Stimulated activated CD4-positive, alpha-beta T cell treated with anti-CD3 and anti-CD28 coated beads, Interleukin-4, amount 100 ng/mL, for 4 hours (primary cell): Measurements from ENCODE around the gene RECK.
"Not testable (repeated sequence)": the region's sequence is repeated elsewhere in the genome, so short reads cannot be mapped to it uniquely, and the experiment has no call there.

ENCODE experiments used
- DNase-seq, 2 experiments: peaks; one replicate each; pipeline ENCODE4 v3.0.0-alpha.2; 2020

The RECK gene, protein sequence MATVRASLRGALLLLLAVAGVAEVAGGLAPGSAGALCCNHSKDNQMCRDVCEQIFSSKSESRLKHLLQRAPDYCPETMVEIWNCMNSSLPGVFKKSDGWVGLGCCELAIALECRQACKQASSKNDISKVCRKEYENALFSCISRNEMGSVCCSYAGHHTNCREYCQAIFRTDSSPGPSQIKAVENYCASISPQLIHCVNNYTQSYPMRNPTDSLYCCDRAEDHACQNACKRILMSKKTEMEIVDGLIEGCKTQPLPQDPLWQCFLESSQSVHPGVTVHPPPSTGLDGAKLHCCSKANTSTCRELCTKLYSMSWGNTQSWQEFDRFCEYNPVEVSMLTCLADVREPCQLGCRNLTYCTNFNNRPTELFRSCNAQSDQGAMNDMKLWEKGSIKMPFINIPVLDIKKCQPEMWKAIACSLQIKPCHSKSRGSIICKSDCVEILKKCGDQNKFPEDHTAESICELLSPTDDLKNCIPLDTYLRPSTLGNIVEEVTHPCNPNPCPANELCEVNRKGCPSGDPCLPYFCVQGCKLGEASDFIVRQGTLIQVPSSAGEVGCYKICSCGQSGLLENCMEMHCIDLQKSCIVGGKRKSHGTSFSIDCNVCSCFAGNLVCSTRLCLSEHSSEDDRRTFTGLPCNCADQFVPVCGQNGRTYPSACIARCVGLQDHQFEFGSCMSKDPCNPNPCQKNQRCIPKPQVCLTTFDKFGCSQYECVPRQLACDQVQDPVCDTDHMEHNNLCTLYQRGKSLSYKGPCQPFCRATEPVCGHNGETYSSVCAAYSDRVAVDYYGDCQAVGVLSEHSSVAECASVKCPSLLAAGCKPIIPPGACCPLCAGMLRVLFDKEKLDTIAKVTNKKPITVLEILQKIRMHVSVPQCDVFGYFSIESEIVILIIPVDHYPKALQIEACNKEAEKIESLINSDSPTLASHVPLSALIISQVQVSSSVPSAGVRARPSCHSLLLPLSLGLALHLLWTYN

DNA sequence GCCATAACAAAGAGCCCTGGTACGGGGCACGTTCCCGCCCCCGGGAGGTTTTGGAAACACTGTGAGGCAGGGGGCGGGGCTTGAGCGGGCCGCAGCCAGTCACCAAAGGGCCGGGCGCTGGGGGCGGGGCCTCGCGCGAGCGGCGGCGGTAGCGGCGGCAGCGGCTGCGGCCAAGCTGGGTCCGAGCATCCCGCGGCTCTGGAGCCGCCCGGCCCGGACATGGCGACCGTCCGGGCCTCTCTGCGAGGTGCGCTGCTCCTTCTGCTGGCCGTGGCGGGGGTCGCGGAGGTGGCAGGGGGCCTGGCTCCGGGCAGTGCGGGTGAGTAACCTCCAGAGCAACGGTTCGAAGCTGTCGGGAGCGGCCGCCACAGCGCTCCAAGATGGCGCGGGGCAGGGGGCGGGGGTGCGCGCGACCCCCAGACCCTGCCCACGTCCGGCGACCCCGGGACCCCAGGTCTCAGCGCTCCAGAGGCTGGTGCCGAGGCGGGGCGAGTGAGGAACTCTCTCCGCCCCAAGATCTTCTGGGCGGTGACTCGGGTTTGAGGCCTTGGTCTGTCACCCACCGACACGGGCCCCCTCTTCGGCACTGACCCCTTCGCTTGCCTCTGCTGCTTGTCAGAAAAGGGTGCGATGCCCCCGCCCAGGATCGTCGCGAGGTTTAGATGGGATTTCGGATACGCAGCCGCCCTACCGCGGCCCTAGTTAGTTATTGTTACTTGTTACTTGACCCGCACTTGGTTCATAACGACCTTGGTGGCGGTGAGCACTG is at the start of gene RECK:
Gene RECK, plus strand, starts transcription at position 134 of the 769 bp plus-strand sequence. Its CDS starts 86 bp downstream, at position 220.
- peak; percentile 83 to 92 for DNase-seq

DNA sequence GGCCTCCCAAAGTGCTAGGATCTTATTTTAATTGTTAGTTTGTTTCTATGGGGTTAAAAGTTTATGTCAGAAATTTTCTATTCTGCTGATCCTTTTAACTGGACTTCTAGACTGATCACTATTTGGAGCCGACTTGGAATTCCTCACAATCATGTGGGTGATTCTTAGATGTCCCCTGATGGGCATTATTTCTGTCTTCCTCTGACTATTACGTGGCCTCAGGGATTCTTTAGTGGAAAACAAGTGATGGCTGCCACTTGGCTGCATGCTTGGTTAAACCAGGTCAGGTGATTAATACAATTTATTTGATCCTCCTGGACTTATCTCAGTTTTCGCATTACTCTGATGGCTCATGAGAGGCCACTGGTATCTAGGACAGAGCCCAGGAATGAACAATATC is 46.6 kb upstream of the RECK start:
- no peak for DNase-seq

DNA sequence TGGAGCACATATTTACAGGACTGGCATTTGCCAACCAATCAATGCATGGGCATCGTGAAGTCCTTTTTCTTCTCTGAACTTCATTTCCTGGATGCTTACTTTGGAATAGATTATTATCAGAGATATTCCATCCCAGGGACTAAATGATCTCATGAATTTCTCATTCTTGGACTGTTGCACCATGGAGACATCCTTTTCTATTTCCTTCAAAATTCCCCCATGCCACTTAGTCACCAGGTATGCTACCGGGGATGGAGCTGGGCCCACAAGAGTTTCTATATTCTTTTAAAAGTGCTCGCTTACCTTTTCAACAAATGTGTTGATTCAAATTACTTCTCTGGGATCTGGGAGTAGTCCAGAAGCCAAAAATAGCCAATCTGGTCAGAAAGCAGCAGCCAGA is 43.6 kb upstream of the RECK start:
- DNase-seq, result not testable (repeated sequence)

DNA sequence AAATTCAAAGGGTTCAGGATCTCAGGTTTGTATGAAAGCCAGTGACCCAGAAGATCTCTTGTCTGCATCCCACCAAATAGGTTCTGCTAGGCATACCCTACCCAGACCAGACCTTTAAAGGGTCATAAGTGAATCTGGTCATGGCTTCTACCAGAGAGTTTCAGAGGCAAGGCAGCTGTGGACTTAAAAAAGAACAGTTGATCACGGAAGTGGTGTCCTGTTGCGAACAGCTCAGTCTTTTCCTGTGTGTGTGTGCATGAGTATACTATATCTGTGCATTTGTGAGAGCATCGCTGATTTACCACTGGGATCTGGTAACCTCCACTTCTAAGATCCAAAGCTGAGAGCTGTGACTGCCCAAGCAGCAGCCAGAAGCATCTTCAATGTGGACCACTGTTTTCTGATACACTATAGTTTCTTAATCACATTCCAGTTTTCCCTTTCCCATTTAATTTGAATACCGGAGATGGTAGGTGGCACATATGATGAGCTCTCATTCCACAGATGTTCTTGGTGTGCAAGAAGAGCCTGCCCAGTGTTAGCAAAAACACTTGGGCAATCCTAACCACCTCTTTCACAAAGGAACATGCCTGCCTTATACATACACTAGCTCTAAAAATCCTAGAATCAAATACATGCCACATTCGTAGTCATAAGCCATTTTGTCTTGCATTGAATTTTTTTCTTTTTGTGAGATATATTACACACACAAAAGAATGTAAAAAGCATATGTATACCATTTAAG is 42.6 kb upstream of the RECK start:
- DNase-seq, result no peak

- no peak for DNase-seq
These were observed 41.8 kb upstream of the RECK start for GRCh38 chr9:35994959-35995358.

- DNase-seq, result no peak
These were observed 40.2 kb upstream of the RECK start for GRCh38 chr9:35996358-35996970.

GRCh38 chr9:35997016-35997415 is 39.7 kb upstream of the RECK start:
- not testable (repeated sequence) for DNase-seq

- no peak for DNase-seq
These were observed 38.4 kb upstream of the RECK start for GRCh38 chr9:35998333-35998732.

DNA sequence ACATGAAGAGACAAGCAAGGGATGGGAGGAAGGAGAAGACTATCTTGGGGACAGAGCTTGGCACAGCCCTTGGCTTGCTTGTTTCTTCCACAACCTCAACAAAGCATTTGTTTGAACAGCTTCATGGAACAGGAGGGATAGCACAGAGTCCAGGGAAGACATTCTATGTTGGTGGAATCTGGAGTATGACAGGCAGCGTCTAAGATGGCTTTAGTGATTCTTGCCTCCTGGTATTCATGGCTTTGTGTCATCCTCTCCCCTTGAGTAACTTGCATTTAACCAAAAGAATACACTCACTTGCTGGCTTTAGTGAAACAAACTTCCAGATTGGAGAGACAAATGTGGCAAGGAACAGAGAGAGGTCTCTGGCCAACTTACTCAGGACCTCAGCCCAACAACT is 30.8 kb upstream of the RECK start:
- no peak for DNase-seq

DNA sequence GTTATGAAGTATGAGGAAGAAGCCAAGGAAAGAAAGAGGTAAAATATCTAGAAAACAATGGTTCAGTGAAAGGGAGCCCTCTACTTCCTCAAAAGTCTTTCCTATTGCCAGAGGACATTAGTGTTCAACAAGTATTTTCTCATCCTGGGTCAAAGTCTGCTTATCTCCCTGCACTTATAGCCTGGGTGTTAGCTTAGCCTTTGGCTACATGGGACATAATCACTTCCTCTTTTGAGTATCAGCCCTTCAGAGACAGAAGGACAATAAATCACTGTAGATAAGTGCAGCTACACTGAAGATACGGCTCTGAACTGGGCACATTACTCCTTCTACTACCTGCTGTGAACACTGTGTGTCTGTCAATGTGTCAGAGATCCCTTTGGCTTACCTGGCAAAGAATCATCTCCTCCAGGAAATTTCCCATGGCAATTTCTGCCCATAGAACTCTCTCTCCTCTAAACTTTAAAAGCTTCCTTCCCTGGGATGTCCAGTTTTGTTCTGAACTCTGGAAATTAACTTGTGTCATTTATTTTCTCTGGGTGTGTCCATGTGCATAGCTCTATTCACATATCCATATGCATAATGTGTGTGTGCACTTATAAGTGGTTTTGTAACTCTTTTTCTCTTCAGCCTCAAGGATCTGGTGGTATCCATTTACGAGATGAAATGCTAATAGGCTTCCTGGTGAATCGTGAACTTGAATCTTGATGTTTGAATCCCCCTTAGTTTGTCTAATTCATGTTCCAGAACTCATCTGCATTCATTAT is 30.0 kb upstream of the RECK start:
- DNase-seq, result no peak

DNA sequence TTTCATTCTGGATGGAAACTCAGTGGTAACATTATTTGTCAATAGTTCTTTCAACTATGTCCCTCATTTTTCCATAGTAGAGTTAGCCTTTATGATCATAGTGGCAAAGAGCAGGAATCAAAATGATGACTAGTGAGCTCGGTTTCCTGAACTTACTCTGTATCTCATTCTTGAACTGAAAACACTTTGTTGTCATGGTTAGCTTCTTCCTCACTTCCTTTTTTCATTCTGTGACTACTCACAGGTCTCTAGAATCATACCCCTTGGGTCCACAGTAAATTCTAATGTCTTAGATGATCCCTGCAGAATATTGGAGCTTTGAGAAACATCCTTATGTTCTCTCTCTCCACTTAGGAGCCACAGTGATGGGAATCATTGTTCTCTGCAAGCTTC is 29.4 kb upstream of the RECK start:
- DNase-seq, result no peak

- no peak for DNase-seq
These were observed 28.9 kb upstream of the RECK start for GRCh38 chr9:36007852-36008251.

DNA sequence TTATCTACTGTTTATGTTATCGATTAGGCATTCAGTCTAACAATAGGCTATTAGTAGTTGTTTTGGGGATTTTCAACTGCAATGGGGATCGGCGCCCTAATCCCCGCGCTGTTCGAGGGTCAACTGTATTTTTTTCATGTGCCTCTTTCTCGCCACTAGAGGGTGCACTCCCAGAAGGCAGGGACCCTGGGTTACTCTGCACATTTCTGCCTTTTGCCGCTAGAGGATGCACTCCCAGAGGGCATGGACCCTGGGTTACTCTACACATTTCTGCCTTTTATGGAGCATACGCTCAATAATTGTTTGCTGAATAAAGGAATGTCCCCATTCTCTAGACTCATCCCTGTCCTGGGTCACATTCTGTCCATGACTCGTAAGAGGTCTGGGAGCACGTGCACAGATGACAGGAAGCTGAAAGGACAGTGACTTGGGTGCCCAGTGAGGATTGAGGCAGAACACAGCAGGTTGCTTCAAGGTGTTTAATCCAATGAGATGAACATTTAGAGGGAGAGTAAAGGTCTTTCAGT is 27.9 kb upstream of the RECK start:
- peak; percentile 49 to 64 for DNase-seq

DNA sequence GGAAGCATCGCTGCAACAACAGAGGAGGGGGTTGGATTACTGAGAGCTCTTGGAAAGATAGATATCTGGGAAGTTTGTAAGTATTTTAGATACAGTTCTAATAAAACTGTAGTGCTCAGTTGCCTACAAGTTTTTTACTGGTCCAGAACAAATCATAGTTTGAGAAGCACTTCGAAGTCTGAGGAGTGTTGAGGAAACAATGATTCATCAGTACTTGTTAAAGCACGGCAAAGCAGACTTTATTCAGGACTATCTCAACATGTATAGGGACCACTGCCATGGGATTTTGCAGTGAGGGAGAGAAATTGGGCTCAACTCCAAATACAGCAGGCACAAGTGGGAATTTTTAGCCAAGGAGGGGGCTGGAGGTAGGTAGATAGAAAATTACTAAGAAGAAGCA is 25.3 kb upstream of the RECK start:
- no peak for DNase-seq

GRCh38 chr9:36017278-36017677 is 19.4 kb upstream of the RECK start:
- DNase-seq, result no peak

DNA sequence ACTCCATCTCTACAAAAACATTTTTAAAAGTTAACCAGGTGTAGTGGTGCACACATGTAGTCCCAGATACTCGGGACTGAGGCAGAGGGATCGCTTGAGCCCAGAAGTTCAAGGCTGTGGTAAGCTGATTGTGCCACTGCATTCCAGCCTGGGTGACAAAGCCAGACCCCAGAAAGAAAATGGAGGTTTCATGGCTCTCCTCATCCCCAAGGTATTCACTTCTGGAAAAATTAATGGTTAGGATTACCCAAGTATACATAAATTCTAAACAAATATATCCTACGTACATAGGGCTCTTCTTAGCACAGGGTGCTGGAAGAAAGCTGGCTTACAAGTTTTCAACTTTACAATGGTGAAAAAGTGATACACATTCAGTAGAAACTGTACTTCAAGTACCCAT is 18.6 kb upstream of the RECK start:
- no peak for DNase-seq

DNA sequence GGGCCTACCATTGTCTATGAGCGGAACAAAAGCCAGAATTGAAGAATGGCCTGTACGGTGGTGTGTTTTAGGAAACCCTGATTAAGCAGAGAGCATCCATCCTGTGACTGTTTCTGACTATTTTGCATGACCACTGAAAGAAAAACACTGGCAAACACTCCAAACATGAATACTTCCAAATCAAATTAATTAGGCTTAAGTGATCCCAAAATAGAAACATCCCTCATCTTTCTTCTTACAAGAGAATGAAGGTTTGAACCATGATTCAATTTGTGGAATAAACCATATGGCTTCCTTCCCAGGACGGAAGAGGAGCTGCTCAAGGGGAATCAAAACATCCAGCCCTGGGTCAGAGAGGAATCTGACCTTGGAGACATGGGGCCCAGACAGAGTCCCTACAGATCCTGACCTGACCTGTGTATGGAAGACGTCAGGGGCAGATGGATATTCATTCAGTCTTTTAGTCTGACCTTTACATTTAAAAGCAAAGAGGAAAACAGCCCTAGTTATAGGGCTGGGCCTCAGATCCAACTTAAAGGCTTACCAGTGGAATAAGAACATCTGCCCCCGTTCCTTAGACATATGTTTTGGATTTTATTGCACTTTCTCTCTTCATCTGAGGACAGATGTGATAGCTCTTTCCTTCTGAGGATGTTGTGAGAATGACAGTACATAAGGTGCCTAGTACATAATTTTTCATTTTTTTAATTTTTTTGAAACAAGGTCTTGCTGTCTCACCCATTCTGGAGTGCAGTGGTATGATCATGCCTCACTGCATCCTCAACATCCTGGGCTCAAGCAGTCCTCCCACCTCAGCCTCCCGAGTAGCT is 17.6 kb upstream of the RECK start:
- DNase-seq, result no peak

DNA sequence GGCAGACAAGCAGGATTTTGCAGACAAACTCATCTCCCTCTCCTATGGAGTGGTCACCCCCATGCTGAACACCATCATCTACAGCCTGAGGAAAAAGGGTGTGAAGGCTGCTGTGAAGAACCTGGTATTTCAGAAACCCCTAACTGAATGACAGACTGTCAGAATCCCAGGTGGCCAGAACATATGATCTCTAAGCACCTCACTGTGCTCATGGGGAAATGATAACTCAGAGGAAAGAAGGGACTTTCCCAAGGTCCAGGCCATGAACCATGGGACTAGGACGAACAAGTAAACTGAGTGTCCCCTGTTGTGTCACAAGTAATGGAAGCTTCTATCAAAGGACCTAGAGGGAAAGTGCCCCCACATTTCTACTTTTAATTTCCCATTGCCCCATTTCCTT is 14.7 kb upstream of the RECK start:
- DNase-seq, result no peak

- peak; percentile 58 for DNase-seq
These were observed 13.3 kb upstream of the RECK start for GRCh38 chr9:36023260-36024048.
